Germinal center (tissue), 1 donor: ENCODE results near the gene COX4I1.

Experiments used
- DNase-seq: peaks from one replicate; pipeline ENCODE4 v3.0.0; 2012; ENCODE audit warnings: mixed read lengths, low spot score

The COX4I1 gene

GRCh38 chr16:85767531-85767930 lies 32.0 kb upstream of the COX4I1 start:
- no peak for DNase-seq

GRCh38 chr16:85768199-85768598 lies 31.3 kb upstream of the COX4I1 start:
- DNase-seq = no peak

DNA sequence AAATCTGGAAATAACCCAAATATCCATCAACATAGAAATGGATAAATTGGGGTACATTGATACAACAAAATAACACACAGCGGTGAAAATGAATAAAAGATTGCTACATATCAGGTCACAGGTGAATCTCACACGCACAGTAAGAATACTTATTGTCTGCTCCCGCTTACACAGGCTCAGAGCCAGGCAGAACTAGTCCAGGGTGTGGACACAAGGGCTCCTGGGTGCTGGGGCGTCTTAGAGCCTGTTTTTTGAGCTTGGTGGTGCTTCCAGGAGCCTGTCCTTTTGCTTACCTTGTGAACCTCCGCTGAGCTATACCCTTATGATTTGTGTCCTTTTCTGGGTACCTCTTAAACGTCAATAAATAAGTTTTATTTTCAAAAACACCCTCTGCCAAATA lies 28.8 kb upstream of the COX4I1 start:
- no peak for DNase-seq

- no peak for DNase-seq
Measured at GRCh38 chr16:85773044-85773443, 26.5 kb upstream of the COX4I1 start.

GRCh38 chr16:85774136-85774535 lies 25.4 kb upstream of the COX4I1 start:
- no peak for DNase-seq

DNA sequence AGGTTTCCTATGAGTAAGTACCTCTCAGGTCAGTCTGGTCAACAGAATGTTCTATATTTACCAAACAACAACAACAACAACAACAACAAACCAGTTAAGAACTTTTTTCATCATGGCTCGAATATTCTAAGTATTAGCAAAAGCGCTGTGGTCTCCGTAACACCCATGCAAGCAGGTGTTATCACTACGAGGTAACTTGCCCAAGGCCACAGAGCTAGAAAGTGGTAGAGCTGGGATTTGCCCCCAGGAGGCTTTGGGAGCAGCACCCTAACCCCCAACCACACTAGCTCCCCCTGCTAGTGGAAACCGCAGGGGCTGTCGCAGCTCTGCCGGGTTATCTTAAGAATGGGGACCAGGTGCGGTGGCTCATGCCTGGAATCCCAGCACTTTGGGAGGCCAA lies 24.7 kb upstream of the COX4I1 start:
- DNase-seq = no peak

GRCh38 chr16:85777583-85778310 lies 21.7 kb upstream of the COX4I1 start:
- DNase-seq = no peak

GRCh38 chr16:85778873-85779272 lies 20.6 kb upstream of the COX4I1 start:
- DNase-seq = no peak

DNA sequence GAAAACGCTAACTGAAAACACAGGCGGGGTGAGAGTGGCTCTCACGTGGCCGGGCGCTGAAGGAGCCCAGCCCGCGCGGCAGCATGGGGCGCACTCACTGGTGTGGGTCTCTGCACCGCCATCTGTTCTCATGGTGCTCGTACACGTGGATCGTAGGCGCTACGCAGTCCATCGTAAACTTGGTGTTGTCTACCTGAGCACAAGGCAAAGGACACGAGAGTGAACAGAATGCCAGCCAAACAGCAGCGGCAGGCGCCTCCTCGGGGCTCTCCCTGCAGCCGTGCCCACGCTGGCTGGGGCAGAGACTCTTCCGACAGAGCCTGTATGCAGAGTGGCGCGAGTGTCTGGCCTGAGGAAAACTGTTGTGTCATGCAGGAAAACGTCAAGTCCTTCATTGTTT lies 19.2 kb upstream of the COX4I1 start:
- no peak for DNase-seq

DNA sequence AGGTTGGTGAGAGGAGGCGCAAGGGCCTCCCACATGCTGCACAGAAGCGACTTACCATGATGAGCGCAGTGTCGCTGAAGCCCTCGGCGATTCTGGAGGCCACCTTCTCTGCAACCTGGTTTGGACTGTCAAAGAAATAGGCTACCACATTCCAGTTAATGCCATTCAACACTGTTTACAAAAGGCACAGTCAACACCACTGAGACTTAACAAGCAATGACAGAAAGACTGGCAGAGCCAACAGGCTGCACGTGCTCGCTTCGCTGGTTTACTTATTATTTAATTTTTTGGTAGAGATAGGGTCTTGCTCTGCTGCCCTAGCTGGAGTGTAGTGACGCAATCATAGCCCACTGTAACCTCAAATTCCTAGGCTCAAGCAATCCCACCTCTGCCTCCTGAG lies 18.3 kb upstream of the COX4I1 start:
- no peak for DNase-seq

DNA sequence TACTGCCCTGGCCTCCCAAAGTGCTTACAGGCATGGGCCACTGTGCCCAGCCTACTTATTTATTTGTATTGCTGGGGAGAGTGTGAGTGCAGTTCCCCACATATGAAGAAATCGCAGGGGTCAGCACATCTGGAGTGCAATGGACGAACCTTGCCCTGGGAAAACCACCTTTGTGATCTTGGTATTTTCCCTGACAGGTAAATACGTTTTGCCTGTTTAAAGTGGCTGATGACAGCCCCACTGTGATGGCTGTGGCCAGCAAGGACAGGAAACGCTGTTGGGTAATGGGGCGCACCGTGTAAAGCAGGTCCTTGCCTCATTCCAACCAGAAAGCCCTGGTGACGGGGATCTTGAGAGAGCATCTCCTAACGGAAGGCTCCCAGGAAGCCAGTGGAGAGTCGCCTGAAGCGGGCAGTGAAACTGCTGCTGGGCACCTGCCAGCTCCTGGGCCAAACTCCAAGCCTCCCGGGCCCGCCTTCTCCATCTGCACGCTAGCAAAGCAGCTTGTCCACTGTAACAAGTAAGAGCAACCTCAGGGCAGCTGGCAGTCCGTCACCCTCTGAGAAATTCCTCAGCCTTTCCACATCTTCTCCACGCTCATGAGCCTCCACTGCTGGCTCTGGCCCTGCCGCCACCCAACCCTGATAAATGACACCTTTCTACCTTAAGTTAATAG lies 17.7 kb upstream of the COX4I1 start:
- no peak for DNase-seq

DNA sequence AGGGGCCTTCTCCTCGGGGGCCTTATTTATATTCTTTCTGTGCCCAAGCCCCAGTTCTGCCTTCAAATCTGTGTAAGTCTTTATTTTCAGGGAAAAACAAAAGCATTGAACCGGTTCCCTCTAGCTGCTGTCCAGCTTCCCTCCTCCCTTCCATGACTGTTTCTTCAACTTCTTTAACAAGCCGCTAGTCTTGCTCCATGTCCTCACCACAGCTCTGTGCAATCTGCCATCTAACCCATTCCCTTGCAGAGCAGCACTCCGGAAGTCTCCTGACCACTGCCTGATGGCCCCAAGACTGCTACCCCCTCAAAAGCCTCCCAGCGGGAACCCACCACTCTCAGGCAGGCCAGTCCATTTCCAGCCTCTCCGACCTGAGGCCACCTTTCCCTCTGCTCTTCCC lies 17.0 kb upstream of the COX4I1 start:
- no peak for DNase-seq

DNA sequence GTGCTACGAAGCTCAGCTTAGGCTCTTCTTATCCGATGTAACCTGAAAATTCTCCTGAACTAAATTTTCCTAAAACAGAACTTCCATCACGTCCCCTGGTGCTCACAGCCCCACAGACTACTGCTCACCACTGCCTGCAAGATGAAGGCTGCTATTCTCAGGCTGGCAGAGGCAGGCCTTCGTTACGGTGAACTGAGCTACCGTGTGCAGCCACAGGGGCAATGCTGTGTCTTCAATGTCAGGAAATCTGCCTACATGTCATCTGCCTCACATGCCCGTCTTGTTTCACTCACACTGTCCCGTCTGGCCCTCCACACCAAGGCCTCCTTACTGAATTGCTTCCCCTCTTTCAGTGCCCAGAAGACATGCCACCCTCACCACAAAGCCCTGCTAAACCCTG lies 16.1 kb upstream of the COX4I1 start:
- DNase-seq = no peak

GRCh38 chr16:85784813-85785212 lies 14.7 kb upstream of the COX4I1 start:
- DNase-seq = no peak

DNA sequence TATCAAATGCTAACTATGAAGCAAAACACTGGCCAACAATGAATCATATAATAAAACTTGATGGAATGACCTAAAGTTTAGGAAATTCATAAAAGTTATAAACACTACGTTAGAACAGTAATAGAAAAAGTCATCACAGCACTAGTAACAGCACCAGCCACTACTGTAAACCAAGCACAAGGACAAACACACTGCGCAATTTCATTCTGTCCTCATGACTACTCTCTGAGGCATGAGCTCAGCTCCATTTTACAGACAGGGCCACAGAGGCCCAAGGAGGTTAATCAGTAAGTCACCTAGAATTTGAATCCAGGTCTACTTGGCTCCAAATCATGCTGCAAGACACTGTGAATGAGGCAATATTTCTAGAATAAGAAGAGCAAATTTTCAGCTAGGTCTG lies 13.6 kb upstream of the COX4I1 start:
- no peak for DNase-seq

DNA sequence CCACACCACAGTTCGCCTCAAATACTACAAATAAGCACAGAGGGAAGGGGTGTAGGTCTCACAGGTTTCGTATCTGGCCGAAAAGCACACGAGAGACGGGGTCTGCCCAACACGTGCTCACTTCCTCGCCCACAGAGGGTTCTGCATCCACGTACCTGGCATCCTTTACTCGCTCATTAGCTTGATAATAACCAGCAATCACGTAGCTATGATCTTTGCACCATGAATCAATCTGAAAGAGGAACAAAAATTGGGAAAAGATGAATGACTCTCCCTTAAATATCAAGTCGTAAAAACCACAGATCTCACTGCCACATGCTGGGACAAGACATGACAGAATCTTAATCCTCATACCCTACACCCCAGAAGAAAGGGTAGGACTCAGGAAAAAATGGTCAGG lies 10.7 kb upstream of the COX4I1 start:
- no peak for DNase-seq

DNA sequence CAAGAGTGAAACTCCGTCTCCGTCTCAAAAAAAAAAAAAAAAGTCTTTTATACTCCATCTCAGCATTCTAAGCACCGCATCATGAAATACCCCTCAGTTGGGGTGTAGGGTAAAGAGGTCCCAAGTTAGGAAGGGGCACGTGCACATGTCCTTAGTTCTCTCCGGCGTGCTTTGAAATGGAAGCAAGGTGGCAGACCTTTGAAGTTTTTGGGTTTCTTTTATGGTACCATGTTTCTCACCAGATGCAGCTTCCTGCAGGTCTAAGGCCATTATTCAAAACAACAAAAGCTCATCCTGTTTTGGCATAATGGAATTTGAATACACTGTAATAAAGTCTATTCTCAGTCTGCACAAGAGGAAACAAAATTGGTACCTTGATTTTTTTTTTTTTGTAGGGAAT lies 9.7 kb upstream of the COX4I1 start:
- no peak for DNase-seq

DNA sequence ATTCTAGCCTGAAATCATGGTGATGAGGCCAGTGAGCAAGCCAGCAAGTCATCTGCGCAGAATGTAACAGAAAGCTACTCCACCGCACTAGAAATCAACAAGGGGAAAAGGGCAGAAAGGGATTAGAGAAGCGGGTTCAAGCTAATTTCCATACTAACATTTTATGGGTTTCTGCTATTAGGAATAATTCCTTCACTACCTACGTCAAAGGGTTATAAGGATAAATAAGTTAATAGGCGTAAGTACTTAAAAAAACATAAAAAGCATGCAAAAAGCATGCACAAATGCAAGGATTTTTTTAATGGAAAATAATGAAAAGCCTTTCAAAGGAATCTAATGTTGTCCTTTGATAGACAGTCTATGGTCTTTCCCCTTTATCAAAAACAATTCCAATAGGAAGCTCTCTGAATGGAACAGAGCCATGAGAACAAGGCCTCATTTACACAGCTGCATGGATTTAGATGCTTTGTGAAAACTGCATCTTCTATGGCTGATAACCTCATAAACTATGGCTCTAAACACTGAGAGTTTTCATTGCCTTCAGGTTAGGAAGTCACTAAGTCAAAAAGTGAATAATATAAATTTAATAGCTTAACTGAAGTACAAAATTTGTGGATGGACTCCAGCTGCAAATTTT lies 5.7 kb upstream of the COX4I1 start:
- DNase-seq = no peak

GRCh38 chr16:85794696-85795095 lies 4.8 kb upstream of the COX4I1 start:
- no peak for DNase-seq

GRCh38 chr16:85796152-85796551 lies 3.3 kb upstream of the COX4I1 start:
- no peak for DNase-seq

GRCh38 chr16:85796599-85796998 lies 2.9 kb upstream of the COX4I1 start:
- DNase-seq = no peak

DNA sequence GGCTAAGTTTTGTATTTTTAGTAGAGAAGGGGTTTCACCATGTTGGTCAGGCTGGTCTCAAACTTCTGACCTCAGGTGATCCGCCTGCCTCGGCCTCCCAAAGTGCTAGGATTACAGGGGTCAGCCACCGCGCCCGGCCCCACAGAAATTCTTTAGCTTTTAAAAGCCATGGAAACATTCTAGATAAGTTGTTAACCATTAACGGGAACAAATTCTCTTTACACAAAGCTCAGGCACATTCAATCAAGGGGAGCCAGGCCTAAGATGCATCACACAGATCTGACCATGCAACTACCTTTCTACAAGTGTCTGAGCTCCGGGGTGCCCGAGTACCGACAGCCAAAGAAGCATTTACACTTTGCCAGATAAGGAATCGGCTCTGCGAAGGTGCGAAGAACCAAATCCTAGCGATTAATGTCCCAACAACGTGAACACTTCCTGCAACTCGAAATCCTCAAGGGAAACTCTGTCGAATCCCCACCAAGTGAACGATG lies 1.2 kb upstream of the COX4I1 start:
- DNase-seq = no peak

GRCh38 chr16:85798901-85799496 lies 496 bp upstream of the COX4I1 start:
- DNase-seq = peak; percentile 68
